ENCODE measurements around the gene C5orf46.

GRCh38 chr5:147893820-147894219 lies 12.5 kb downstream of the C5orf46 start:
- TF ChIP-seq CTCF (IDR thresholded peaks at IDR 0.05), result no peak
- TF ChIP-seq POLR2A (IDR thresholded peaks at IDR 0.05), result no peak

Data from adrenal gland (tissue), 5 donors.